Hematopoietic multipotent progenitor cell treated with erythropoietin and hydrocortisone succinate and interleukin-3 and kit ligand, for 17 days (in vitro differentiated cells): ENCODE results near the gene SLC39A1.

Experiments used
- DNase-seq: peaks from one replicate; pipeline ENCODE4 v3.0.0-alpha.2; 2015; ENCODE audit warnings: low spot score

Gene SLC39A1

GRCh38 chr1:153953859-153954365, 9.4 kb downstream of the SLC39A1 start:
- no peak for DNase-seq

- no peak for DNase-seq
Observed at GRCh38 chr1:153951801-153952200, 11.5 kb downstream of the SLC39A1 start.

GRCh38 chr1:153951183-153951582, 12.2 kb downstream of the SLC39A1 start:
- DNase-seq: no peak

- peak; percentile 86 for DNase-seq
Observed at GRCh38 chr1:153946622-153947241, 16.6 kb downstream of the SLC39A1 start, which contains the start of gene DENND4B. TSS of gene DENND4B (minus strand) at chr1:153946718. CDS start at chr1:153944374, 2,344 bp downstream.

GRCh38 chr1:153945795-153946621, 17.3 kb downstream of the SLC39A1 start:
- peak; percentile 56 for DNase-seq

GRCh38 chr1:153945131-153945794, 18.1 kb downstream of the SLC39A1 start:
- no peak for DNase-seq

- no peak for DNase-seq
Observed at GRCh38 chr1:153944827-153945117, 18.6 kb downstream of the SLC39A1 start.

- no peak for DNase-seq
Observed at GRCh38 chr1:153944005-153944826, 19.1 kb downstream of the SLC39A1 start.

GRCh38 chr1:153942766-153943549, 20.4 kb downstream of the SLC39A1 start:
- DNase-seq: no peak

GRCh38 chr1:153941826-153942725, 21.3 kb downstream of the SLC39A1 start:
- no peak for DNase-seq

- no peak for DNase-seq
Observed at GRCh38 chr1:153940756-153941155, 22.6 kb downstream of the SLC39A1 start.

- no peak for DNase-seq
Observed at GRCh38 chr1:153939476-153939875, 23.9 kb downstream of the SLC39A1 start.

- DNase-seq: no peak
Observed at GRCh38 chr1:153938996-153939395, 24.3 kb downstream of the SLC39A1 start.

- DNase-seq: no peak
Observed at GRCh38 chr1:153937331-153937730, 26.0 kb downstream of the SLC39A1 start.

- no peak for DNase-seq
Observed at GRCh38 chr1:153936011-153936802, 27.1 kb downstream of the SLC39A1 start.

- no peak for DNase-seq
Observed at GRCh38 chr1:153934746-153935145, 28.6 kb downstream of the SLC39A1 start.

- no peak for DNase-seq
Observed at GRCh38 chr1:153933955-153934354, 29.4 kb downstream of the SLC39A1 start.

- DNase-seq: no peak
Observed at GRCh38 chr1:153933430-153933829, 29.9 kb downstream of the SLC39A1 start.
